HG02571 (cell line): ENCODE measurements around the gene ABHD8.
A peak's percentile ranks its signal among the peaks of the same experiment; 100 is the strongest.

ENCODE experiments used
- ATAC-seq: cut with Tn5 transposase; IDR thresholded peaks from one replicate; pipeline ENCODE4 v1.9.1; 2021; ENCODE audit warnings: mild to moderate bottlenecking, moderate library complexity; ENCODE audit not compliant: unreplicated experiment

ABHD8 gene, protein sequence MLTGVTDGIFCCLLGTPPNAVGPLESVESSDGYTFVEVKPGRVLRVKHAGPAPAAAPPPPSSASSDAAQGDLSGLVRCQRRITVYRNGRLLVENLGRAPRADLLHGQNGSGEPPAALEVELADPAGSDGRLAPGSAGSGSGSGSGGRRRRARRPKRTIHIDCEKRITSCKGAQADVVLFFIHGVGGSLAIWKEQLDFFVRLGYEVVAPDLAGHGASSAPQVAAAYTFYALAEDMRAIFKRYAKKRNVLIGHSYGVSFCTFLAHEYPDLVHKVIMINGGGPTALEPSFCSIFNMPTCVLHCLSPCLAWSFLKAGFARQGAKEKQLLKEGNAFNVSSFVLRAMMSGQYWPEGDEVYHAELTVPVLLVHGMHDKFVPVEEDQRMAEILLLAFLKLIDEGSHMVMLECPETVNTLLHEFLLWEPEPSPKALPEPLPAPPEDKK

DNA sequence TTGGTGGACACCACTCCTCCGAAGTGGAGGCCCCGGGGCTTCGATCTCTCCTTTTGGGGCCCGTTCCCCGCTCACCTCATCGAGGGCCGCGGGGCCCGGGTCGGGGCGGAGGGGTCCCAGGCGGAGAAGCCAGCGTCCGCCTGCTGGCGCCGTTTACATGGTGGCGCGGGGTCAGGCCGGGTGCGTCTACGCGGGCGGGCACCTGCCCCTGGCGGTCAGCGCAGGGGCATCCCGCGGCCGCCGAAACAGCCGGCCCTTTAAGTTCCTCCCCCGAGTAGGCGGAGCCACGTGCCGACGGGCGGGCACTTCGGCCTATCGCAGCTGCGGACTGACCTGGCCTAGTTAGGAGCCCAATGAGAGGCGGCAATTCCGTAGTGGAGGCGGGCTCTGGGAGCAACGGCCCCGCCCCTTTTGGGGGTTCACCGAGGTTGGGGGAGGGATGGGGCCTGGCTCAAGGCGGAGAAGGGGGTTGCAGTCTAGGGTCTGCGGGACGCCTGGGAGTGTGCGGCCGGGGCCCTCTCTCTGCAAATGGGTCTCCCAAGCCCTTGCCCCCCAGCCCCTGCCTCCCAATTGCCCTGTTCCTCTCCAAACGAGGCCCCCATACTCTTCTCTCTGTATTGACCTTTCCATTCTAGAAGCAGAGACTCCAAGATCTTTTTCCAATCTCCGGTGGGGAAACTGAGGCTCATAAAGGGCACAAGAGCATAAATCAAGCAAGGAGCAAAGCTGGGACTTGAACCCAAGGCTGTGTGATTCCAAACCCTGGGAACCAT, at the start of gene ABHD8:
Gene ABHD8, minus strand, starts transcription at position 259 of the 773 bp plus-strand sequence. CDS start 1,809 bp downstream, outside the sequence.
- peak; percentile 48 for ATAC-seq

GRCh38 chr19:17352608-17353280, 49.5 kb upstream of the ABHD8 start:
- no peak for ATAC-seq

GRCh38 chr19:17351815-17352435, 48.7 kb upstream of the ABHD8 start:
- no peak for ATAC-seq

GRCh38 chr19:17348700-17349099, 45.5 kb upstream of the ABHD8 start:
- no peak for ATAC-seq

DNA sequence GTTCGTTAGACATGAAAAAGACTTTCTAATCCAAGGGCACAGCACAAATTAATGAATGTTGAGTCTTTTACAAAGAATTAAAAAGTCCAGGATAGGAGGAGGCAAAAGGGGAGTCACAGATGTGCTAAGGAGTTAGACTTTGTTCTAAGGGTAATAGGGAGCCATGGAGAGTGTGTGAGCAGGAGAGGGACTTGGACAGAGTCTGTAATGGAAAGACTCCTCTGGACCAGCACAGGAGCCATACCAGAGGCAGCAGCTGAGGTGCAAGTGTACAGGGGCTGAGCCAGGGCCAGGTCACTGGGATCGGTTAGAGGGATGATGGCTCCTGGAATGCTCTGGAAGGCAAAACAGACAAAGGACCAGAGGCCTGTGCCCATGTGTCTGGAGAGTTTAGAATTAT, 44.7 kb upstream of the ABHD8 start:
- no peak for ATAC-seq

DNA sequence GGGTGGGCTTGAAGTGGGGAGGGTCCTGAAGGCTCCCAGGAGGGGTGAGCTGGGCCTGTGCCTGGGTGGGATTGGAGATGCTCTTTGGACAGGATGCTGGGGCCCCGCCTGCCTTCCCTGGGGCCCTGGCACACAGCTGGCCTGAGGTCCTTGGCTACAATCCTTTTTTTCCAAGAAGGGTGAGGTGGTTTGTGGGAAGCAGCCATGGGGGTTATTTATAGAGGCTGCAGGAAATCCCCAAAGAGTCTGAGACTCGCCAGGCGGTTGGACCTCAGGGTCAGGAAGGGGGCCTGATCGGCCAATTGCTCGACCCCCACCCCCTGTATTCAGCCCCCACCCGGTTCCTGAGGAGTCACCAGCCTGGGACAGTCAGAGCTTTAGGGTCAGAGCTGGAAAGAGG, 44.1 kb upstream of the ABHD8 start:
- no peak for ATAC-seq

- ATAC-seq: no peak
Observed at GRCh38 chr19:17346109-17346671, 43.0 kb upstream of the ABHD8 start.

DNA sequence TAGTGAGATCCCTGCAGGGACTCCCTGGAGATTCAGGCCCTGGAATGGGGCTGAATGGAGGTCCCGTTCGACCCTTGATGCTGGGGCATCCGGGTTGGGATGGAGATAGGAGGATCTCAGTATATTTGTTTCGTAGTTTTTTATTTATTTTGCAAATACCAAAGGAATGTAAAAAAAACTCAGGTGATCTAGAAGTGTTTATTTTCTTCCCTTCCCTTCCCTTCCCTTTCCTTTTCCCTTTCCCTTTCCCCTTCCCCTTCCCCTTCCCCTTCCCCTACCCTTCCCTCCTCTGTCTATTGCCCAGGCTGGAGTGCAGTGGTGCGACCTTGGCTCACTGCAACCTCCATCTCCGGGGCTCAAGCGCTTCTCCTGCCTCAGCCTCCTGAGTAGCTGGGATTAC, 38.6 kb upstream of the ABHD8 start:
- ATAC-seq: no peak

- ATAC-seq: no peak
Observed at GRCh38 chr19:17341386-17341785, 38.2 kb upstream of the ABHD8 start.

DNA sequence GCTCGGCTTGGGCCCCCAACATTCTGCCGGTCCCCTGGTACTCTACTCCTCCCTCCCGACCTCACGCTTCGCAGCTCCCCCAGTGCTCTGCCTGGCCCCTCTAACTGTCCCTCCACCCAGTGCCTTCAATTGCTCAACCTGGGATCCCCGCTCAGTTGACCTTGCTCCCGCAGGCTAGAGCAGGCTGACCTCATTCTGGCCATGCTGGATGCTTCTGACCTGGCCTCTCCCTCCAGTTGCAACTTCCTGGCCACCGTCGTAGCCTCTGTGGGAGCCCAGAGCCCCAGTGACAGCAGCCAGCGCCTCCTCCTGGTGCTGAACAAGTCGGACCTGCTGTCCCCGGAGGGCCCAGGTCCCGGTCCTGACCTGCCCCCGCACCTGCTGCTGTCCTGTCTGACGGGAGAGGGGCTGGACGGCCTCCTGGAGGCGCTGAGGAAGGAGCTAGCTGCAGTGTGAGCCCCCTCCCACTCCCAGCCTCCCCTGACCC, 37.7 kb upstream of the ABHD8 start:
- ATAC-seq: no peak

GRCh38 chr19:17340302-17340870, 37.2 kb upstream of the ABHD8 start:
- ATAC-seq: no peak

GRCh38 chr19:17339088-17339741, 36.0 kb upstream of the ABHD8 start:
- ATAC-seq: no peak

GRCh38 chr19:17338433-17339078, 35.3 kb upstream of the ABHD8 start:
- ATAC-seq: no peak

- no peak for ATAC-seq
Observed at GRCh38 chr19:17337675-17338432, 34.6 kb upstream of the ABHD8 start.

GRCh38 chr19:17336872-17337674, 33.8 kb upstream of the ABHD8 start, which contains the start of gene GTPBP3:
Gene GTPBP3 (plus strand): TSS chr19:17337553. CDS start chr19:17337612, 59 bp downstream.
- peak; percentile 69 for ATAC-seq

DNA sequence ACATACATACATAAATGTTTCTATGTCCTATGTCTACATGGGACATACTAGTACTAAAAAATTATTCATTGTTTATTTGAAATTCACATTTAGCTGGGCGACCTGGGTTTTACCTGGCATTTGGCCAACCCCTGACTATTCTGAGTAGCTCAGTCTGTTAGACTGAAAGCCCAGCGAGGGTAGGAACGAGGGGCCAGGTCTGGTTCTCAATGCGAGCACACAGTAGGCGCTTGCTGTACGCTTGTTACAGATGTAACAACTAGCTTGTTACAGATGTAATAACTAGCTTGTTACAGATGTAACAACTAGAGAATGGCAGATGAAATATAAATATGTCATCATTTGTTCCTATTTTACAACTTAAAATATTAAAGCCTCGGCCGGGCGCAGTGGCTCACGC, 32.4 kb upstream of the ABHD8 start:
- no peak for ATAC-seq
